HEK293 (cell line): ENCODE measurements around the gene SAE1.

Source experiments
- CTCF ChIA-PET: fragments of 350-600 bp; formaldehyde crosslinking; extraction: SDS; loops from one replicate; lab custom pipeline; 2021; ENCODE audit warnings: antibody characterized with exemption; lab: Yijun Ruan, JAX
- POLR2A ChIA-PET: fragments of 300-600 bp; formaldehyde crosslinking; extraction: SDS; loops from one replicate; lab custom pipeline; 2020; ENCODE audit warnings: antibody characterized with exemption, inconsistent platforms; lab: Yijun Ruan, JAX
- H3K27ac ChIP-seq: fragments of 200-500 bp; sonication (Bioruptor generic); 2 replicates; pipeline ENCODE4 v1.5.1; 2014; ENCODE audit warnings: low read depth, low read length, control low read depth, inconsistent platforms; ENCODE audit errors: extremely low read depth
- H3K36me3 ChIP-seq, 2 experiments: fragments of 200-500 bp in 1 of 2; sonication (Bioruptor generic) in 1 of 2; 1 replicate in 1 of 2; 2 replicates in 1 of 2; pipeline ENCODE4 v1.5.1; 2014 to 2017; ENCODE audit warnings: inconsistent platforms in 2 of 2, low read length in 2 of 2; ENCODE audit not compliant: control insufficient read depth in 2 of 2, insufficient read depth in 1 of 2
- H3K4me1 ChIP-seq: fragments of 200-500 bp; sonication (Bioruptor generic); 2 replicates; pipeline ENCODE4 v1.5.1; 2014; ENCODE audit warnings: mild to moderate bottlenecking, low read length, inconsistent platforms; ENCODE audit not compliant: control insufficient read depth, insufficient read depth
- H3K4me3 ChIP-seq: 2 replicates; pipeline ENCODE4 v1.5.1; 2011; ENCODE audit warnings: low read depth, mild to moderate bottlenecking, control low read depth, low read length, moderate library complexity
- H3K9me3 ChIP-seq: fragments of 200-500 bp; sonication (Bioruptor generic); 2 replicates; pipeline ENCODE4 v1.5.1; 2014; ENCODE audit warnings: low read depth, low read length, inconsistent platforms; ENCODE audit not compliant: control insufficient read depth, insufficient read depth
- GLIS1 ChIP-seq: fragments of 450-650 bp; formaldehyde crosslinking; IDR thresholded peaks from 2 replicates; pipeline ENCODE4 v1.5.1; 2016; ENCODE audit warnings: missing biosample characterization, missing genetic modification characterization
- KLF1 ChIP-seq: fragments of 450-650 bp; formaldehyde crosslinking; IDR thresholded peaks from 2 replicates; pipeline ENCODE4 v1.5.1; 2016; ENCODE audit warnings: missing biosample characterization, missing genetic modification characterization
- SP3 ChIP-seq: fragments of 450-650 bp; formaldehyde crosslinking; IDR thresholded peaks from 2 replicates; pipeline ENCODE4 v1.5.1; 2016; ENCODE audit warnings: missing biosample characterization, missing genetic modification characterization
- ZBTB48 ChIP-seq: fragments of 450-650 bp; formaldehyde crosslinking; IDR thresholded peaks from 2 replicates; pipeline ENCODE4 v1.5.1; 2016; ENCODE audit warnings: missing biosample characterization, missing genetic modification characterization
- ZFP3 ChIP-seq: fragments of 450-650 bp; formaldehyde crosslinking; IDR thresholded peaks from 2 replicates; pipeline ENCODE4 v1.5.1; 2016; ENCODE audit warnings: low read depth, missing biosample characterization, missing genetic modification characterization
- ZFP37 ChIP-seq: fragments of 450-650 bp; formaldehyde crosslinking; IDR thresholded peaks from 2 replicates; pipeline ENCODE4 v1.5.1; 2016; ENCODE audit warnings: missing biosample characterization, missing genetic modification characterization
- ZIC2 ChIP-seq: fragments of 450-650 bp; formaldehyde crosslinking; IDR thresholded peaks from 2 replicates; pipeline ENCODE4 v1.5.1; 2016; ENCODE audit warnings: missing biosample characterization, missing genetic modification characterization
- ZNF202 ChIP-seq: fragments of 450-650 bp; formaldehyde crosslinking; IDR thresholded peaks from 2 replicates; pipeline ENCODE4 v1.5.1; 2016; ENCODE audit warnings: missing biosample characterization, missing genetic modification characterization, borderline replicate concordance
- ZNF211 ChIP-seq: fragments of 450-650 bp; formaldehyde crosslinking; IDR thresholded peaks from 2 replicates; pipeline ENCODE4 v1.5.1; 2016; ENCODE audit warnings: low read depth, missing biosample characterization, missing genetic modification characterization
- ZNF266 ChIP-seq: fragments of 450-650 bp; formaldehyde crosslinking; IDR thresholded peaks from 2 replicates; pipeline ENCODE4 v1.5.1; 2016; ENCODE audit warnings: missing biosample characterization, missing genetic modification characterization, low read depth
- ZNF514 ChIP-seq: fragments of 450-650 bp; formaldehyde crosslinking; IDR thresholded peaks from 2 replicates; pipeline ENCODE4 v1.5.1; 2016; ENCODE audit warnings: missing biosample characterization, missing genetic modification characterization
- ZNF585B ChIP-seq: fragments of 450-650 bp; formaldehyde crosslinking; IDR thresholded peaks from 2 replicates; pipeline ENCODE4 v1.5.1; 2016; ENCODE audit warnings: missing biosample characterization, missing genetic modification characterization
- ZNF600 ChIP-seq: fragments of 450-650 bp; formaldehyde crosslinking; IDR thresholded peaks from 2 replicates; pipeline ENCODE4 v1.5.1; 2016; ENCODE audit warnings: missing biosample characterization, missing genetic modification characterization
- ZNF626 ChIP-seq: fragments of 450-650 bp; sonication (Bioruptor Pico); formaldehyde crosslinking; IDR thresholded peaks from 2 replicates; pipeline ENCODE4 v1.5.1; 2018; ENCODE audit warnings: missing biosample characterization, missing genetic modification characterization, inconsistent platforms
- ZNF664 ChIP-seq: fragments of 450-650 bp; formaldehyde crosslinking; IDR thresholded peaks from 2 replicates; pipeline ENCODE4 v1.5.1; 2016; ENCODE audit warnings: missing biosample characterization, missing genetic modification characterization
- ZNF701 ChIP-seq: fragments of 450-650 bp; formaldehyde crosslinking; IDR thresholded peaks from 2 replicates; pipeline ENCODE4 v1.5.1; 2016; ENCODE audit warnings: missing biosample characterization, missing genetic modification characterization
- ZNF768 ChIP-seq: fragments of 450-650 bp; formaldehyde crosslinking; IDR thresholded peaks from 2 replicates; pipeline ENCODE4 v1.5.1; 2018; ENCODE audit warnings: missing biosample characterization, mild to moderate bottlenecking, missing genetic modification characterization
- ZNF830 ChIP-seq: fragments of 450-650 bp; IDR thresholded peaks from 2 replicates; pipeline ENCODE4 v1.5.0; 2018; ENCODE audit warnings: missing biosample characterization, missing genetic modification characterization, low read depth, mild to moderate bottlenecking, moderate library complexity
- TF ChIP-seq, protein P1 (sequence below): IDR thresholded peaks from 2 replicates; pipeline ENCODE4 v1.6.1; 2011; ENCODE audit warnings: mild to moderate bottlenecking, low read depth, low read length, borderline replicate concordance
- TF ChIP-seq, protein P2 (sequence below): fragments of 450-650 bp; formaldehyde crosslinking; IDR thresholded peaks from 2 replicates; pipeline ENCODE4 v1.5.1; 2016; ENCODE audit warnings: missing biosample characterization, missing genetic modification characterization
- TF ChIP-seq, protein P3 (sequence below): fragments of 450-650 bp; formaldehyde crosslinking; IDR thresholded peaks from 2 replicates; pipeline ENCODE4 v1.5.1; 2016; ENCODE audit warnings: missing biosample characterization, missing genetic modification characterization
- TF ChIP-seq, protein P4 (sequence below): fragments of 450-650 bp; formaldehyde crosslinking; IDR thresholded peaks from 2 replicates; pipeline ENCODE4 v1.5.0; 2017; ENCODE audit warnings: missing biosample characterization, missing genetic modification characterization, borderline replicate concordance
- TF ChIP-seq, protein P5 (sequence below): fragments of 450-650 bp; formaldehyde crosslinking; IDR thresholded peaks from 2 replicates; pipeline ENCODE4 v1.5.1; 2016; ENCODE audit warnings: missing biosample characterization, missing genetic modification characterization
- TF ChIP-seq, protein P6 (sequence below): fragments of 450-650 bp; formaldehyde crosslinking; optimal IDR thresholded peaks from 2 replicates; pipeline ENCODE3; 2016; ENCODE audit warnings: missing biosample characterization, mild to moderate bottlenecking, missing genetic modification characterization

Gene SAE1

DNA sequence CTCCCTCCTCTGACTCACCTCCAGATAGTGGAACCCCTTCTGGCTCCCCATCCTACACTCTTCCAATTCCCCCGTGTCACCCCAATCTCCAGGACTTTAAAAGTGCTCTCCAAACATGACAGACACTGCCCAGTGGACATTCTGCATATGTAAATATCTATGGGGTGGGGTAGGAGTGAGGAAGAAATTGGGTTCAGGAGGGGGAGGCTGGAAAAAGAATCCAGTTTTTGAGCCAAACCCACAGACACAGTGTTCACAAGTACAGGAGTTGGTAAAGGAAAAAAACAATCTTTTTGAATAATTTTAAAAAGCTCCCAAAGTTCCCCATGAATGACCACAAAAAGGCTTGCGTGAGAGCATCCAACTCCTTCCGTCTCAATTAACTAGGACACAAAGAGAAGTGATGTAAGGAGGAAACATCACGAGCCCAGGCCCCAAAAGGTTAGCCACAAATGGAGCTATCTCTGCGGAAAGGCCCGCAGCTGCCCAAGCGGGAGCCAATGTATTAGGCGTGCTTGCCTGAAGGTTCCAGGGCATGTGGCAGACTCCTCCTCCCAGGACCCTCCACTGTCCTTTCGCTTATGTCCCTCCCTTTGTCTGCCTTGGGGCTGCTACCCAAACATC is 35.0 kb upstream of the SAE1 start (continued):
- TF ChIP-seq, protein P1, sequence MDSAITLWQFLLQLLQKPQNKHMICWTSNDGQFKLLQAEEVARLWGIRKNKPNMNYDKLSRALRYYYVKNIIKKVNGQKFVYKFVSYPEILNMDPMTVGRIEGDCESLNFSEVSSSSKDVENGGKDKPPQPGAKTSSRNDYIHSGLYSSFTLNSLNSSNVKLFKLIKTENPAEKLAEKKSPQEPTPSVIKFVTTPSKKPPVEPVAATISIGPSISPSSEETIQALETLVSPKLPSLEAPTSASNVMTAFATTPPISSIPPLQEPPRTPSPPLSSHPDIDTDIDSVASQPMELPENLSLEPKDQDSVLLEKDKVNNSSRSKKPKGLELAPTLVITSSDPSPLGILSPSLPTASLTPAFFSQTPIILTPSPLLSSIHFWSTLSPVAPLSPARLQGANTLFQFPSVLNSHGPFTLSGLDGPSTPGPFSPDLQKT, result no peak

DNA sequence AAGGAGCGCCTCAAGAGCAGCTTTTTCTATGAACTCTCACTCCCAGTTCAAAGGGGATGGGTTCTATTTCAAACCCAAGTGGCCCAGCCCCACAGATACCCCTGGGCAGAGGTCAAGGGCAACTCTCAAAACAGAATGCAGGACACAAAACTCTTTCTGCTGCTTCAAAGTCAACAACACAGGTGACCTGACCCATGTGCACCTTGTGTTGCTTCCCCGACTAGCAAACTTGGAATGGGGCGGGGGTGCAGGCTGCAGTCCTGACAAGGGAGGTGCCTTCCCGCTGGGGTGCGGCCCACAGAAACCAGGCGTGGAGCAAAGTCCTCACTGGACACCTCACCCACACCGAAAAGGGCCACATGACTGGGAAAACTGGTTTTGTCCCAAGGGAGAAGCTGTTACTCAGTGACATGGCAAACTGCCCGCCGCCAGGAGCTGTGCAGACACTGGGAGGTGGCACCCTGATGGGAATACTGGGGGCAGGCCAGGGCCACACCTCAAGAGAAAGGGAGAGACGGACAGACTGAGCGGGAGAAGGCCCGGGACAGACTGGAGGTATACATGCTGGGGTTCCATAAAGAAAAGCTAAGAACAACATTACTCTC is 34.4 kb upstream of the SAE1 start:
- Histone ChIP-seq H3K4me3 (no peak overlapping the region), H3K27ac (no peak overlapping the region), H3K9me3 (no peaks in the 10 kb centered on the region), H3K4me1 (no peaks in the 10 kb centered on the region)
- TF ChIP-seq ZFP3 (no peak), KLF1 (peak; percentile 99), ZNF514 (no peak), ZIC2 (peak; percentile 36; the same call in 1 of the 2 replicates)
- TF ChIP-seq, protein P2, sequence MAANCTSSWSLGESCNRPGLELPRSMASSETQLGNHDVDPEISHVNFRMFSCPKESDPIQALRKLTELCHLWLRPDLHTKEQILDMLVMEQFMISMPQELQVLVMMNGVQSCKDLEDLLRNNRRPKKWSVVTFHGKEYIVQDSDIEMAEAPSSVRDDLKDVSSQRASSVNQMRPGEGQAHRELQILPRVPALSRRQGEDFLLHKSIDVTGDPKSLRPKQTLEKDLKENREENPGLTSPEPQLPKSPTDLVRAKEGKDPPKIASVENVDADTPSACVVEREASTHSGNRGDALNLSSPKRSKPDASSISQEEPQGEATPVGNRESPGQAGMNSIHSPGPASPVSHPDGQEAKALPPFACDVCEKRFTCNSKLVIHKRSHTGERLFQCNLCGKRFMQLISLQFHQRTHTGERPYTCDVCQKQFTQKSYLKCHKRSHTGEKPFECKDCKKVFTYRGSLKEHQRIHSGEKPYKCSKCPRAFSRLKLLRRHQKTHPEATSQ (tag by site-specific recombination), result no peak
- TF ChIP-seq, protein P3, sequence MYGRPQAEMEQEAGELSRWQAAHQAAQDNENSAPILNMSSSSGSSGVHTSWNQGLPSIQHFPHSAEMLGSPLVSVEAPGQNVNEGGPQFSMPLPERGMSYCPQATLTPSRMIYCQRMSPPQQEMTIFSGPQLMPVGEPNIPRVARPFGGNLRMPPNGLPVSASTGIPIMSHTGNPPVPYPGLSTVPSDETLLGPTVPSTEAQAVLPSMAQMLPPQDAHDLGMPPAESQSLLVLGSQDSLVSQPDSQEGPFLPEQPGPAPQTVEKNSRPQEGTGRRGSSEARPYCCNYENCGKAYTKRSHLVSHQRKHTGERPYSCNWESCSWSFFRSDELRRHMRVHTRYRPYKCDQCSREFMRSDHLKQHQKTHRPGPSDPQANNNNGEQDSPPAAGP (tag by site-specific recombination), result peak; percentile 29; the same call in 1 of the 2 replicates
- TF ChIP-seq, all 188 proteins: peak for 3
- ChIA-PET POLR2A (interaction anchor here (1.5 kb wide), 1 partner anchor 17 kb away, joined by 4 read pairs; no protein-coding TSS in a partner anchor), CTCF (interaction anchor here (0.7 to 1.4 kb wide), 3 partner anchors 17 to 19 kb away, joined by 3 to 5 read pairs (median 4); partner anchors contain the start of gene ZC3H4)
- H3K36me3 ChIP-seq, result peaks cover 36 to 66% of the 10 kb centered on the region in 2 experiments

DNA sequence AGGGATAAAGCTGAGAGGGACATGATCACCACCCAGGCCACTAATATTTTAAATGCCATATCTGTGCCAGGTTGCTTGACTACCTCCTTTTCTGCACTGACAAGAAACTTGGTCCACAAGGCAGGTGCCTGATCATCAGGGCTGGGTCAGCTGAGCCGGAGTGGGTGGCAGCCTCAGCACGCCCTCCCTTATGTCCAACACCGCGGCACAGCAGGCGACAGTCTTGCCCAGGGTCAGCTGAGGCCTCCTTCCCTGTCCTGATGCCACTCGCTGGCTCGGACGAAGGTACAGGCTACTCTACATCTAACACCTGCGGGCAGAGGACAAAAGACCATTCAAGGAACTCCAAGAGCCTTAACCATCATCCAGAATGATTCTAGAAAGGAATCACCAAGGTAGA is 33.9 kb upstream of the SAE1 start:
- no peaks in the 10 kb centered on the region for H3K9me3 ChIP-seq
- POLR2A ChIA-PET, result interaction anchor here (1.5 kb wide), 1 partner anchor 17 kb away, joined by 4 read pairs; no protein-coding TSS in a partner anchor
- no peak overlapping the region for H3K27ac ChIP-seq
- peaks cover 32 to 64% of the 10 kb centered on the region in 2 experiments for H3K36me3 ChIP-seq
- CTCF ChIA-PET, result interaction anchor here (0.7 kb wide), 1 partner anchor 17 kb away, joined by 4 read pairs; no protein-coding TSS in a partner anchor
- no peak overlapping the region for H3K4me3 ChIP-seq
- no peaks in the 10 kb centered on the region for H3K4me1 ChIP-seq
- no peak for TF ChIP-seq ZNF626
- TF ChIP-seq ZBTB48 (tag by site-specific recombination), result no peak
- no peak for TF ChIP-seq ZNF585B
- TF ChIP-seq ZNF600 (tag by site-specific recombination), result no peak
- no peak for TF ChIP-seq ZNF266 (tag by site-specific recombination)
- no peak for TF ChIP-seq ZFP37 (tag by site-specific recombination)
- TF ChIP-seq ZNF211 (tag by site-specific recombination), result no peak
- TF ChIP-seq, protein P4, sequence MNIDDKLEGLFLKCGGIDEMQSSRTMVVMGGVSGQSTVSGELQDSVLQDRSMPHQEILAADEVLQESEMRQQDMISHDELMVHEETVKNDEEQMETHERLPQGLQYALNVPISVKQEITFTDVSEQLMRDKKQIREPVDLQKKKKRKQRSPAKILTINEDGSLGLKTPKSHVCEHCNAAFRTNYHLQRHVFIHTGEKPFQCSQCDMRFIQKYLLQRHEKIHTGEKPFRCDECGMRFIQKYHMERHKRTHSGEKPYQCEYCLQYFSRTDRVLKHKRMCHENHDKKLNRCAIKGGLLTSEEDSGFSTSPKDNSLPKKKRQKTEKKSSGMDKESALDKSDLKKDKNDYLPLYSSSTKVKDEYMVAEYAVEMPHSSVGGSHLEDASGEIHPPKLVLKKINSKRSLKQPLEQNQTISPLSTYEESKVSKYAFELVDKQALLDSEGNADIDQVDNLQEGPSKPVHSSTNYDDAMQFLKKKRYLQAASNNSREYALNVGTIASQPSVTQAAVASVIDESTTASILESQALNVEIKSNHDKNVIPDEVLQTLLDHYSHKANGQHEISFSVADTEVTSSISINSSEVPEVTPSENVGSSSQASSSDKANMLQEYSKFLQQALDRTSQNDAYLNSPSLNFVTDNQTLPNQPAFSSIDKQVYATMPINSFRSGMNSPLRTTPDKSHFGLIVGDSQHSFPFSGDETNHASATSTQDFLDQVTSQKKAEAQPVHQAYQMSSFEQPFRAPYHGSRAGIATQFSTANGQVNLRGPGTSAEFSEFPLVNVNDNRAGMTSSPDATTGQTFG (tag by site-specific recombination), result no peak
- TF ChIP-seq, protein P5, sequence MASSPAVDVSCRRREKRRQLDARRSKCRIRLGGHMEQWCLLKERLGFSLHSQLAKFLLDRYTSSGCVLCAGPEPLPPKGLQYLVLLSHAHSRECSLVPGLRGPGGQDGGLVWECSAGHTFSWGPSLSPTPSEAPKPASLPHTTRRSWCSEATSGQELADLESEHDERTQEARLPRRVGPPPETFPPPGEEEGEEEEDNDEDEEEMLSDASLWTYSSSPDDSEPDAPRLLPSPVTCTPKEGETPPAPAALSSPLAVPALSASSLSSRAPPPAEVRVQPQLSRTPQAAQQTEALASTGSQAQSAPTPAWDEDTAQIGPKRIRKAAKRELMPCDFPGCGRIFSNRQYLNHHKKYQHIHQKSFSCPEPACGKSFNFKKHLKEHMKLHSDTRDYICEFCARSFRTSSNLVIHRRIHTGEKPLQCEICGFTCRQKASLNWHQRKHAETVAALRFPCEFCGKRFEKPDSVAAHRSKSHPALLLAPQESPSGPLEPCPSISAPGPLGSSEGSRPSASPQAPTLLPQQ, result no peak
- no peak for TF ChIP-seq ZNF768 (tag by site-specific recombination)
- TF ChIP-seq ZNF664, result no peak
- TF ChIP-seq ZNF202 (tag by site-specific recombination), result no peak
- no peak for TF ChIP-seq ZNF701 (tag by site-specific recombination)
- TF ChIP-seq, protein P6, sequence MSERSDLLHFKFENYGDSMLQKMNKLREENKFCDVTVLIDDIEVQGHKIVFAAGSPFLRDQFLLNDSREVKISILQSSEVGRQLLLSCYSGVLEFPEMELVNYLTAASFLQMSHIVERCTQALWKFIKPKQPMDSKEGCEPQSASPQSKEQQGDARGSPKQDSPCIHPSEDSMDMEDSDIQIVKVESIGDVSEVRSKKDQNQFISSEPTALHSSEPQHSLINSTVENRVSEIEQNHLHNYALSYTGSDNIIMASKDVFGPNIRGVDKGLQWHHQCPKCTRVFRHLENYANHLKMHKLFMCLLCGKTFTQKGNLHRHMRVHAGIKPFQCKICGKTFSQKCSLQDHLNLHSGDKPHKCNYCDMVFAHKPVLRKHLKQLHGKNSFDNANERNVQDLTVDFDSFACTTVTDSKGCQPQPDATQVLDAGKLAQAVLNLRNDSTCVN, result no peak
- TF ChIP-seq SP3 (tag by site-specific recombination), result no peak
- no peak for TF ChIP-seq ZNF830 (tag by site-specific recombination)
- TF ChIP-seq GLIS1 (tag by site-specific recombination), result no peak
